NT2/D1 (cell line): Measurements from ENCODE around the gene GRB10.

Experiments
- DNase-seq: peaks from one replicate; pipeline ENCODE4 v3.0.0-alpha.2; 2011; ENCODE audit warnings: low read depth, low spot score
- H3K27me3 ChIP-seq: 2 replicates; pipeline ENCODE4 v1.6.0; 2011; ENCODE audit warnings: mild to moderate bottlenecking; ENCODE audit not compliant: insufficient read length, insufficient read depth
- H3K36me3 ChIP-seq: 2 replicates; pipeline ENCODE4 v1.6.1; 2011; ENCODE audit warnings: mild to moderate bottlenecking, low read length, mixed read lengths; ENCODE audit not compliant: insufficient read depth, insufficient read length
- H3K4me1 ChIP-seq: 2 replicates; pipeline ENCODE4 v1.5.1; 2011; ENCODE audit not compliant: insufficient read depth, insufficient read length
- H3K4me3 ChIP-seq: 2 replicates; pipeline ENCODE4 v1.5.1; 2011; ENCODE audit warnings: low read depth; ENCODE audit not compliant: insufficient read length
- H3K9ac ChIP-seq: 2 replicates; pipeline ENCODE4 v1.6.0; 2011; ENCODE audit warnings: low read depth; ENCODE audit not compliant: insufficient read length
- H3K9me3 ChIP-seq: 2 replicates; pipeline ENCODE4 v1.5.1; 2011; ENCODE audit warnings: mild to moderate bottlenecking, low read length; ENCODE audit not compliant: insufficient read depth
- SUZ12 ChIP-seq: IDR thresholded peaks from 2 replicates; pipeline ENCODE4 v1.6.1; 2011; ENCODE audit not compliant: insufficient read length, insufficient read depth; ENCODE audit errors: extremely low read depth
- YY1 ChIP-seq: IDR thresholded peaks from 2 replicates; pipeline ENCODE4 v1.6.1; 2011; ENCODE audit not compliant: insufficient read length, insufficient read depth
- ZNF274 ChIP-seq: IDR thresholded peaks from 2 replicates; pipeline ENCODE4 v1.6.1; 2011; ENCODE audit warnings: mild to moderate bottlenecking, low read depth, low read length

The GRB10 gene

GRCh38 chr7:50615519-50616080 lies 167.1 kb downstream of the GRB10 start:
- H3K27me3 ChIP-seq, result no peaks in the 10 kb centered on the region
- no peak overlapping the region for H3K9ac ChIP-seq
- H3K4me1 ChIP-seq, result no peaks in the 10 kb centered on the region
- TF ChIP-seq SUZ12 (no peak), YY1 (no peak), ZNF274 (no peak)
- H3K4me3 ChIP-seq, result no peak overlapping the region
- no peaks in the 10 kb centered on the region for H3K9me3 ChIP-seq
- DNase-seq, result no peak
- peaks cover 85% of the 10 kb centered on the region for H3K36me3 ChIP-seq

- Histone ChIP-seq H3K4me3 (no peak overlapping the region), H3K9me3 (no peaks in the 10 kb centered on the region), H3K27me3 (no peaks in the 10 kb centered on the region), H3K9ac (no peak overlapping the region), H3K36me3 (peaks cover 90% of the 10 kb centered on the region), H3K4me1 (no peaks in the 10 kb centered on the region)
- no peak for DNase-seq
- TF ChIP-seq ZNF274, result no peak
- no peak for TF ChIP-seq YY1
- no peak for TF ChIP-seq SUZ12
These were observed 167.8 kb downstream of the GRB10 start for GRCh38 chr7:50614721-50615518.

GRCh38 chr7:50613473-50613872 lies 169.2 kb downstream of the GRB10 start:
- TF ChIP-seq SUZ12, result no peak
- TF ChIP-seq YY1, result no peak
- TF ChIP-seq ZNF274, result no peak
- Histone ChIP-seq H3K9me3 (no peaks in the 10 kb centered on the region), H3K36me3 (peaks cover 86% of the 10 kb centered on the region), H3K4me3 (no peak overlapping the region), H3K4me1 (no peaks in the 10 kb centered on the region), H3K9ac (no peak overlapping the region), H3K27me3 (no peaks in the 10 kb centered on the region)
- no peak for DNase-seq

GRCh38 chr7:50612704-50613103 lies 170.0 kb downstream of the GRB10 start:
- TF ChIP-seq ZNF274, result no peak
- no peak for TF ChIP-seq SUZ12
- TF ChIP-seq YY1, result no peak
- no peak for DNase-seq
- H3K4me3 ChIP-seq, result no peak overlapping the region
- H3K9ac ChIP-seq, result no peak overlapping the region
- peaks cover 79% of the 10 kb centered on the region for H3K36me3 ChIP-seq
- no peaks in the 10 kb centered on the region for H3K4me1 ChIP-seq
- H3K9me3 ChIP-seq, result no peaks in the 10 kb centered on the region
- no peaks in the 10 kb centered on the region for H3K27me3 ChIP-seq

- no peak overlapping the region for H3K4me3 ChIP-seq
- H3K9ac ChIP-seq, result no peak overlapping the region
- DNase-seq, result no peak
- TF ChIP-seq SUZ12, result no peak
- no peak for TF ChIP-seq ZNF274
- no peak for TF ChIP-seq YY1
- H3K27me3 ChIP-seq, result no peaks in the 10 kb centered on the region
- no peaks in the 10 kb centered on the region for H3K4me1 ChIP-seq
- no peaks in the 10 kb centered on the region for H3K9me3 ChIP-seq
- H3K36me3 ChIP-seq, result peaks cover 72% of the 10 kb centered on the region
These were observed 172.0 kb downstream of the GRB10 start for GRCh38 chr7:50610521-50611277.

- H3K4me1 ChIP-seq, result no peaks in the 10 kb centered on the region
- H3K4me3 ChIP-seq, result no peak overlapping the region
- H3K36me3 ChIP-seq, result peaks cover 72% of the 10 kb centered on the region
- H3K9me3 ChIP-seq, result no peaks in the 10 kb centered on the region
- H3K27me3 ChIP-seq, result no peaks in the 10 kb centered on the region
- TF ChIP-seq SUZ12 (no peak), ZNF274 (no peak), YY1 (no peak)
- DNase-seq, result no peak
- H3K9ac ChIP-seq, result no peak overlapping the region
These were observed 174.3 kb downstream of the GRB10 start for GRCh38 chr7:50608196-50608906.
